Activated CD4-positive, alpha-beta T cell treated with anti-CD3 and anti-CD28 coated beads, Interleukin-2, amount 50 U/mL, for 24 hours (primary cell): Measurements from ENCODE around the gene CYS1.
"Not testable (repeated sequence)": the region's sequence is repeated elsewhere in the genome, so short reads cannot be mapped to it uniquely, and the experiment has no call there.

Source experiments
- DNase-seq, 2 donors: peaks; one replicate each; pipeline ENCODE4 v3.0.0-alpha.2; 2020; ENCODE audit warnings: low read depth in 1 of 2, low spot score in 1 of 2

Gene CYS1

GRCh38 chr2:10031886-10032745, 48.1 kb downstream of the CYS1 start:
- DNase-seq = no peak

- DNase-seq = not testable (repeated sequence)
Measured at GRCh38 chr2:10030798-10031197, 49.4 kb downstream of the CYS1 start.

- DNase-seq = no peak
Measured at GRCh38 chr2:10030311-10030736, 49.9 kb downstream of the CYS1 start.

DNA sequence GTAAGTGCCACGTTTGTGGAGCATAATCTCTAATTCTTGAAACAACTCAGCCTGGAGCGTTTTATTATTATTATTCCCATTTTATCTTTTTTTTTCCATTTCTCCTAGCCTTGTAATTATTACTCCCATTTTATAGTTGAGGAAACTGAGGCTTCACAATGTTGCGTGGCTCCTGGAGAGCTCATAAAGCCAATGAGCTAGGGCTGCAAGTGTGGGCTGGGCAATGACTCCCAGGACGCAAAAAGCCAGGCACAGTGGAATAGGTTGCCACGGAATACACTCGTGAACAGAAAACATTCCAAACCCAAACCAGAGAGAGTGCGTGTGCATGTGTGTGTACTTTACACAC, 50.4 kb downstream of the CYS1 start:
- DNase-seq = no peak

- DNase-seq = no peak
Measured at GRCh38 chr2:10028988-10029874, 51.0 kb downstream of the CYS1 start.

- DNase-seq = no peak
Measured at GRCh38 chr2:10028407-10028987, 51.7 kb downstream of the CYS1 start.

- DNase-seq = no peak
Measured at GRCh38 chr2:10027660-10028330, 52.4 kb downstream of the CYS1 start.

- DNase-seq = no peak
Measured at GRCh38 chr2:10026940-10027569, 53.2 kb downstream of the CYS1 start.

DNA sequence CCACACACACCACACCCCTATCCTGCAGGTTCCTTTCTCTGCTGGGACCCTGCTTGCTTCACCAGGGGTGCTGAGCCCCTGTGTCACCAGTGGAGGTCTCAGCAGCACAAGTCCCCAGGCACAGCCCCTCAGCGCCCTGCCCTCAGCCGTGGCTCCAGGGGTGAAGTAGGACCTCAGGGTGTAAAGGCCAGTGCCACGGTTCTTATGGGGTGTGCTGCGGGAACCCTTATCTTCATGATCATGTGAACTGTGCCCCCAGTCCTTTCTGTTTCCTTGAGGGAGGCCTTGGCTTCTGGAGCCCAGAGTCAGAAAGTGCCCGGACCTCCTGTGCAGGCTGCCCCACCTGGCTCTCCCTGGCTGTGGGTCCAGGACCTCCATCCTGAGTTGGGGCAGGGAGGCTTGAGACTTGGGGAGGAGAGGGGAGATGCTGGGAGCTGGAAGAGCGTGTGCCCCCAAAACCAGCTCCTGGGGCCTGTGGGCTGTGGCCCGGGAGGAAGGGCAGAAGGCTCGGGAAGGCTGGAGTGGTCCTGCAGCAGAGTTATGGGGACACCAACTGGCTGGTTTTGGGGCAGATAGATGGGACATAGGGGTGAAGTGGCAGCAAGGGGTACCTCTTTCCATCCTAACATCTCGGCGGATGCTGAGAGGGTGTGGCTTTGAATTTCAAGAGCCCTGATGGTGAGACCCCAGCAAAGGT, 57.1 kb downstream of the CYS1 start:
- no peak for DNase-seq

DNA sequence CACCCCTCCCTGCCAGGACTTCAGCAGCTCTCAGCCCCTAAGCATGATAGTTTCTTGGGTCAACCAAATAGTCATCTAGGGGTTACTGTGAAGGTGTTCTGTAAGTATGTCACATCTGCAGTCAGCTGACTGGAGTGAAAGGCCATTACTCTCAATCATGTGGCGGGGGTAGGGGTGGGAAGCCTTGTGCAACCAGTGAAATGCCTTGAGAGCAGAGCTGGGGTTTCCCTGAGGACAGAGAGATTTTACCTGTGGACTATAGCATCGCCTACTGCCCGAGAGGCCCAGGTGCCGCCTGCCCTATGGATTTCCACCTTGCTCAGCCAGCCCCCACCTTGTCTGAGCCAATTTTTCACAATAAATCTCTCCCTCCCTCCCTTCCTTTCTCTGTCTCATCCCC, 57.8 kb downstream of the CYS1 start:
- DNase-seq = no peak

- no peak for DNase-seq
Measured at GRCh38 chr2:10022041-10022421, 58.2 kb downstream of the CYS1 start.

GRCh38 chr2:10019602-10020400, 60.4 kb downstream of the CYS1 start:
- DNase-seq = no peak

DNA sequence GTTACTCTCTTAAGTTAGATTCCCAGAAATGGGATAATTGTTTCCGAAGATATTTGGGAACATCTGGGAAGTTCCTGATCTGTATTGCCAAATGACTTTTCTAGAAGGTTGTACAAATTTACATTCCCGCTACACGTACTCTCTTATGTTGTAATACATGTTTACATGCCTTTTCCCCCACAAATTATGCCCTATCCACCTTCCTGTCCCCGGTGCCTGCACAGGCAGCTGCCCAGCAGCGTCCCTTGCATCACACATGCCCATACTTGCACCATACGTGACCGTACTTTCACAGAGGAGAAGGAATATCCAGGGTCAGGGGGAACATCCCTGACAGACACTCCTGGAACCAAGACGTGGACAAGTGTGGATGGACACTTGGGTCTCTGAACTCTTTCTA, 61.0 kb downstream of the CYS1 start:
- no peak for DNase-seq

DNA sequence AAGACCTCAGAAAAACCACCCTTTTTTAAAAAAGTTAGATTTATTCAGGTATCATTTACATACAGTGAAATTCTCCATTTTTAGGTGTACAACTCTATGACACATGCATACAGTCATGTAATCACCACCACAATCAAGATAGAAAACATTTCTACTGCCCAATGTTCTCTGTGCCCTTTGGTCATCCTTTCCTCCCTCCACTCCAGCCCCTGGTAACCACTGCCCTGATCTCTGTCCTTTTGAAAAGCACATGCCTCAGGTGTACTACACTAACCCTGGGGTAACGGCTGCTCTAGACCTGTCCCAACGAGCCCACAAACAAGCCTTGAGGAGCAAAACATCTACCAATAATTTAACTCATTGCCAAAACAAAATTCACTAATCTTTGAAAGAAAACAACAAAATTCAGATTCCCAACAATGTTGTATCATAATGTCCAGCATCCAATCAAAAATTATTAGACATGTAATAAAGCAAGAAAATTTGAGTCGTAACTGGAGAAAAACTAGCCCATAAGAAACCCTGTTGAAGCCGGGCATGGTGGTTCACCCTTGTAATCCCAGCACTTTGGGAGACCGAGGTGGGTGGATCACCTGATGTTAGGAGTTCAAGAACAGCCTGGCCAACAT, 62.8 kb downstream of the CYS1 start:
- DNase-seq = no peak

- DNase-seq = no peak
Measured at GRCh38 chr2:10016802-10017258, 63.4 kb downstream of the CYS1 start.

DNA sequence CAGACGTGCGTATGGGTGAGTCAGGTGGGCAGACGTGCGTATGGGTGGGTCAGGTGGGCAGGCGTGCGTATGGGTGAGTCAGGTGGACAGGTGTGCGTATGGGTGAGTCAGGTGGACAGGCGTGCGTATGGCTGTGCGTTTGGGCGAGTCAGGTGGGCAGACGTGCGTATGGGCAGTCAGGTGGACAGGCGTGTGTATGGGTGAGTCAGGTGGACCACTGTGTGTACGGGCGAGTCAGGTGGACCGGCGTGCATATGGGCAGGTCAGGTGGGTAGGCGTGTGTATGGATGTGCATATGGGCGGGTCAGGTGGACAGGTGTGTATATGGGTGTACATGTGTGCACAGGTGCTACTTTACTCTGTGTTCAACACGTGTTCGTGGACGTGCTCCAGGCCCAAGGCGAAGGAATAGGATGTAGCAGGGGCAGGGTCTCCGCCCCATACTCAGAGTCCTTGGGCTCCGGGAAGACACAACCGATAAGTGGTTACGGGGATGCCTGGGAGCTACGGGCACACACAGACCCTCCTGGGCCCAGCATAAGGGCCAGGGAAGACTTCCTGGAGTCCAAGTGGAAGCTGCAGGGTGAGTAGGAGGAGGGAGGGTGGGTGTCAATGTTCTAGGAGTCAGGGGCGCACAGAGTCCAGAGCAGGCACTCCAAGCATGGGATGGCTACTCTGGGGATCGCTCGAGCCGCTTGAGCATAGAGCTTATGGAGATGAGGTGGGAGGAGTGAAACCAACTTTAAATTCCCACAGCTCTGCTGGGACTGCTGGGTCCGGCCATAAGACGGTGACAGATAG, 64.0 kb downstream of the CYS1 start:
- DNase-seq = no peak

- not testable (repeated sequence) for DNase-seq
Measured at GRCh38 chr2:10015376-10015989, 64.7 kb downstream of the CYS1 start.
